Urinary bladder (tissue), 4 donors: Measurements from ENCODE around the gene KSR2. TPM values are rescaled to one million over a fixed set of nuclear protein-coding genes. Genes with fewer than 3 reads are reported as not detected.
"Not testable (repeated sequence)": the region's sequence is repeated elsewhere in the genome, so short reads cannot be mapped to it uniquely, and the experiment has no call there.

Source experiments
- DNase-seq: peaks from one replicate; pipeline ENCODE4 v3.0.0-alpha.2; 2015; ENCODE audit errors: extremely low spot score
- H3K27ac ChIP-seq: one replicate; pipeline ENCODE4 v1.5.1; 2013; ENCODE audit warnings: low read depth, mild to moderate bottlenecking, moderate library complexity
- H3K36me3 ChIP-seq: one replicate; pipeline ENCODE4 v1.6.1; 2013; ENCODE audit warnings: mild to moderate bottlenecking, moderate library complexity; ENCODE audit not compliant: insufficient read depth
- H3K4me1 ChIP-seq: one replicate; pipeline ENCODE4 v1.6.1; 2013; ENCODE audit warnings: mild to moderate bottlenecking, moderate library complexity; ENCODE audit not compliant: insufficient read depth
- H3K4me3 ChIP-seq: one replicate; pipeline ENCODE4 v1.5.1; 2013; ENCODE audit warnings: low read depth, low read length
- WGBS: extraction: QIAGEN DNeasy Blood & Tissue Kit; methylation state at CpG from one replicate; pipeline ENCODE4 v1.1.7; 2013; 5-methylcytosine and 5-hydroxymethylcytosine counted together
- polyA plus RNA-seq: library from polyadenylated mRNA; stranded (reverse); fragments of 200-250 nt; gene quantifications from one replicate; pipeline ENCODE4 v1.2.3, GENCODE V29; 2013
- total RNA-seq: library from RNA; depleted of rRNA; stranded (reverse); fragments of >200 nt; gene quantifications from one replicate; pipeline ENCODE4 v1.2.3, GENCODE V29; 2014
- donor health status: healthy with polysubstance abuse.
- donor health status: healthy.

Gene KSR2
- total and polyA plus RNA-seq, 2 donors: 0.05 to 0.32 TPM

GRCh38 chr12:117830471-117830870, 138.3 kb downstream of the KSR2 start:
- Histone ChIP-seq H3K4me1 (no peaks in the 10 kb centered on the region), H3K4me3 (no peak overlapping the region), H3K27ac (no peak overlapping the region), H3K36me3 (no peaks in the 10 kb centered on the region)
- 79% methylated on average over 5 of the region's 5 CpGs for WGBS
- no peak for DNase-seq

- Histone ChIP-seq H3K36me3 (no peaks in the 10 kb centered on the region), H3K27ac (no peak overlapping the region), H3K4me1 (no peaks in the 10 kb centered on the region), H3K4me3 (no peak overlapping the region)
- WGBS: 89% methylated on average over 2 of the region's 2 CpGs
- no peak for DNase-seq
Observed at GRCh38 chr12:117829108-117829507, 139.7 kb downstream of the KSR2 start.

- 90% methylated on average over 2 of the region's 2 CpGs for WGBS
- Histone ChIP-seq H3K4me1 (no peaks in the 10 kb centered on the region), H3K27ac (no peak overlapping the region), H3K36me3 (no peaks in the 10 kb centered on the region), H3K4me3 (no peak overlapping the region)
- DNase-seq: no peak
Observed at GRCh38 chr12:117827660-117828059, 141.1 kb downstream of the KSR2 start.

- Histone ChIP-seq H3K27ac (no peak overlapping the region), H3K4me3 (no peak overlapping the region), H3K4me1 (no peaks in the 10 kb centered on the region), H3K36me3 (no peaks in the 10 kb centered on the region)
- 87% methylated on average over 3 of the region's 3 CpGs for WGBS
- no peak for DNase-seq
Observed at GRCh38 chr12:117825827-117826226, 143.0 kb downstream of the KSR2 start.

- WGBS: 47% methylated on average over 6 of the region's 6 CpGs
- DNase-seq: no peak
- Histone ChIP-seq H3K36me3 (no peaks in the 10 kb centered on the region), H3K4me3 (no peak overlapping the region), H3K4me1 (no peaks in the 10 kb centered on the region), H3K27ac (no peak overlapping the region)
Observed at GRCh38 chr12:117821480-117822175, 147.2 kb downstream of the KSR2 start.

GRCh38 chr12:117820216-117820907, 148.4 kb downstream of the KSR2 start:
- Histone ChIP-seq H3K36me3 (no peaks in the 10 kb centered on the region), H3K27ac (no peak overlapping the region), H3K4me3 (no peak overlapping the region), H3K4me1 (no peaks in the 10 kb centered on the region)
- no peak for DNase-seq
- 66% methylated on average over 12 of the region's 12 CpGs for WGBS

GRCh38 chr12:117819160-117819559, 149.6 kb downstream of the KSR2 start:
- no peak overlapping the region for H3K4me3 ChIP-seq
- H3K27ac ChIP-seq: no peak overlapping the region
- no peaks in the 10 kb centered on the region for H3K36me3 ChIP-seq
- WGBS: 60% methylated on average over 4 of the region's 4 CpGs
- DNase-seq: no peak
- no peaks in the 10 kb centered on the region for H3K4me1 ChIP-seq

GRCh38 chr12:117818400-117818799, 150.4 kb downstream of the KSR2 start:
- Histone ChIP-seq H3K4me1 (no peaks in the 10 kb centered on the region), H3K36me3 (no peaks in the 10 kb centered on the region), H3K27ac (no peak overlapping the region), H3K4me3 (no peak overlapping the region)
- DNase-seq: no peak
- 31% methylated on average over 5 of the region's 5 CpGs for WGBS

GRCh38 chr12:117809509-117809908, 159.3 kb downstream of the KSR2 start:
- 70% methylated on average over 3 of the region's 3 CpGs for WGBS
- no peak for DNase-seq
- no peak overlapping the region for H3K27ac ChIP-seq
- H3K36me3 ChIP-seq: no peaks in the 10 kb centered on the region
- H3K4me1 ChIP-seq: no peaks in the 10 kb centered on the region
- no peak overlapping the region for H3K4me3 ChIP-seq

GRCh38 chr12:117807946-117808345, 160.8 kb downstream of the KSR2 start:
- Histone ChIP-seq H3K27ac (no peak overlapping the region), H3K36me3 (no peaks in the 10 kb centered on the region)
- WGBS: 51% methylated on average over 2 of the region's 2 CpGs

GRCh38 chr12:117807355-117807754, 161.4 kb downstream of the KSR2 start:
- over 99% methylated on average over 2 of the region's 2 CpGs for WGBS
- H3K36me3 ChIP-seq: no peaks in the 10 kb centered on the region
- no peaks in the 10 kb centered on the region for H3K4me1 ChIP-seq
- DNase-seq: no peak
- H3K27ac ChIP-seq: no peak overlapping the region
- H3K4me3 ChIP-seq: no peak overlapping the region

More at GRCh38 chr12:117807946-117808345, 160.8 kb downstream of the KSR2 start:
- Histone ChIP-seq H3K4me3 (no peak overlapping the region), H3K4me1 (no peaks in the 10 kb centered on the region)
- DNase-seq: no peak

GRCh38 chr12:117805865-117806264, 162.9 kb downstream of the KSR2 start:
- Histone ChIP-seq H3K36me3 (no peaks in the 10 kb centered on the region), H3K27ac (no peak overlapping the region), H3K4me3 (no peak overlapping the region), H3K4me1 (no peaks in the 10 kb centered on the region)
- DNase-seq: no peak
- 41% methylated on average over 7 of the region's 7 CpGs for WGBS

GRCh38 chr12:117803001-117803400, 165.8 kb downstream of the KSR2 start:
- Histone ChIP-seq H3K4me3 (no peak overlapping the region), H3K36me3 (no peaks in the 10 kb centered on the region), H3K27ac (no peak overlapping the region), H3K4me1 (no peaks in the 10 kb centered on the region)
- 65% methylated on average over 6 of the region's 6 CpGs for WGBS
- no peak for DNase-seq

GRCh38 chr12:117800711-117801110, 168.1 kb downstream of the KSR2 start:
- H3K27ac ChIP-seq, H3K36me3 ChIP-seq, H3K4me1 ChIP-seq, DNase-seq, H3K4me3 ChIP-seq: not testable (repeated sequence)
- 86% methylated on average over 6 of the region's 6 CpGs for WGBS
